Prostate gland (tissue), 2 donors: Measurements from ENCODE around the gene TRMT11.

ENCODE experiments used
- POLR2A ChIP-seq: fragments of 450-650 bp; IDR thresholded peaks from one replicate; pipeline ENCODE4 v1.6.1; 2016; ENCODE audit warnings: antibody characterized with exemption, mild to moderate bottlenecking
- TF ChIP-seq, protein P1 (sequence below), 4 experiments: fragments of 200-600 bp in 2 of 4; fragments of 450-650 bp in 2 of 4; sonication (generic) in 2 of 4; IDR thresholded peaks; 1 replicate in 3 of 4; 2 replicates in 1 of 4; pipeline ENCODE4 v1.5.1; 2016 to 2019; ENCODE audit warnings: antibody characterized with exemption in 4 of 4, mild to moderate bottlenecking in 2 of 4, moderate library complexity in 2 of 4

DNA sequence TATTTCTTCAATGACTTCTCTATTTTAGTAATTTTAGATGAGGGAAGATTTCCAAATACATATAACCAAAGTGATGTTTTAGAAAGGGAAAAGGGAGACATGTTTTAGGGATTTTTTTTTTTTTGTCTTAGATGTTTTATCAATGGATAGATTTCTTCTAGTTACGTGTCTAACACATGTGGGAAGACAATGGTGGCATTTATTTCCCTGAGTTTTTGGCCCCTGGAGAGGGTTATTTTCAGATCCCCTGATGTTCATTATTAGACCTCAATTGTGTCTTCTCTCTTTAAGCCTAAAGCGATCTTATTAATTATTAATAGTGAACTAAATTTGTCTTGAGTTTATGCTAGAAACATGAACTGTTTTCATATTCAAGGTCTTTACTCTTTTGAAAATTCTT is 30.3 kb downstream of the TRMT11 start:
- TF ChIP-seq, protein P1, sequence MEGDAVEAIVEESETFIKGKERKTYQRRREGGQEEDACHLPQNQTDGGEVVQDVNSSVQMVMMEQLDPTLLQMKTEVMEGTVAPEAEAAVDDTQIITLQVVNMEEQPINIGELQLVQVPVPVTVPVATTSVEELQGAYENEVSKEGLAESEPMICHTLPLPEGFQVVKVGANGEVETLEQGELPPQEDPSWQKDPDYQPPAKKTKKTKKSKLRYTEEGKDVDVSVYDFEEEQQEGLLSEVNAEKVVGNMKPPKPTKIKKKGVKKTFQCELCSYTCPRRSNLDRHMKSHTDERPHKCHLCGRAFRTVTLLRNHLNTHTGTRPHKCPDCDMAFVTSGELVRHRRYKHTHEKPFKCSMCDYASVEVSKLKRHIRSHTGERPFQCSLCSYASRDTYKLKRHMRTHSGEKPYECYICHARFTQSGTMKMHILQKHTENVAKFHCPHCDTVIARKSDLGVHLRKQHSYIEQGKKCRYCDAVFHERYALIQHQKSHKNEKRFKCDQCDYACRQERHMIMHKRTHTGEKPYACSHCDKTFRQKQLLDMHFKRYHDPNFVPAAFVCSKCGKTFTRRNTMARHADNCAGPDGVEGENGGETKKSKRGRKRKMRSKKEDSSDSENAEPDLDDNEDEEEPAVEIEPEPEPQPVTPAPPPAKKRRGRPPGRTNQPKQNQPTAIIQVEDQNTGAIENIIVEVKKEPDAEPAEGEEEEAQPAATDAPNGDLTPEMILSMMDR (IDR thresholded peaks at IDR 0.05), result no peak
- TF ChIP-seq POLR2A, result no peak
